Motor neuron (in vitro differentiated cells): Measurements from ENCODE around the gene DNAJB2. TPM values are rescaled to one million over a fixed set of nuclear protein-coding genes. Genes with fewer than 3 reads are reported as not detected.
"Not testable (repeated sequence)": the region's sequence is repeated elsewhere in the genome, so short reads cannot be mapped to it uniquely, and the experiment has no call there.

Source experiments
- ATAC-seq, 8 experiments: fragments of 200-7000 bp; cut with Tn5 transposase; replicated peaks in 6 of 8; 2 replicates each; pipeline ENCODE4 v1.8.0; 2021; ENCODE audit warnings: mild to moderate bottlenecking in 8 of 8, moderate library complexity in 8 of 8
- H3K27ac ChIP-seq, 2 donors: fragments of 250-450 bp; sonication (Bioruptor Pico); 2 replicates each; pipeline ENCODE4 v1.9.0; 2021; ENCODE audit warnings: antibody characterized with exemption in 2 of 2, mild to moderate bottlenecking in 2 of 2, moderate library complexity in 1 of 2
- H3K4me1 ChIP-seq, 2 donors: fragments of 250-450 bp; sonication (Bioruptor Pico); replicated peaks in 1 of 2; 2 replicates each; pipeline ENCODE4 v1.6.1; 2021; ENCODE audit warnings: antibody characterized with exemption in 2 of 2, mild to moderate bottlenecking in 2 of 2, moderate library complexity in 1 of 2
- H3K4me3 ChIP-seq, 5 donors: fragments of 250-450 bp; sonication (Bioruptor Pico); 2 replicates each; pipeline ENCODE4 v1.9.0; 2021; ENCODE audit warnings: antibody characterized with exemption in 5 of 5, mild to moderate bottlenecking in 5 of 5, moderate library complexity in 4 of 5
- WGBS, 10 experiments: fragments of 450-650 bp; shearing (Covaris generic); methylation state at CpG; one replicate each; pipeline ENCODE4 v1.0.0; 2022; 5-methylcytosine and 5-hydroxymethylcytosine counted together
- in situ Hi-C, 9 experiments: fragments of 400-800 bp; cut with MboI; loops; one replicate each; pipeline ENCODE4 v1.15.0; 2021; ENCODE audit warnings: low sequenced_read_pairs in 9 of 9, low pct_unique_long_range_greater_than_20kb in 2 of 9; ENCODE audit not compliant: unreplicated experiment in 9 of 9
- total RNA-seq, 8 experiments: library from RNA; unstranded; fragments of 300-600 nt; gene quantifications; 2 replicates each; pipeline versions ENCODE4 v1.2.3 to v1.2.4, GENCODE V29; 2022

Gene DNAJB2
- total RNA-seq, 8 experiments from 2014 or later, result 25.2 to 131 (median 55.0) TPM

- peak overlapping the region; percentile 67 to 85 for H3K27ac ChIP-seq
- no peak for ATAC-seq
- peaks cover 28 to 37% of the 10 kb centered on the region in 2 donors for H3K4me1 ChIP-seq
- H3K4me3 ChIP-seq, result no peak overlapping the region
- in situ Hi-C loops, result no loop called here
- 60 to 95% (median 81%) methylated on average over 2 to 14 of the region's 22 CpGs for WGBS, 10 experiments
Measured at GRCh38 chr2:219250049-219250781, 29.0 kb upstream of the DNAJB2 start.

- H3K4me3 ChIP-seq, result no peak overlapping the region
- H3K27ac ChIP-seq, result no peak overlapping the region
- no peak for ATAC-seq
- H3K4me1 ChIP-seq, result peaks cover 22 to 29% of the 10 kb centered on the region in 2 donors
- in situ Hi-C loops, result no loop called here
- WGBS, 10 experiments, result 50 to 90% (median 79%) methylated on average over 1 to 6 of the region's 6 CpGs; no CpG with 5 or more reads in 6 of the 10 experiments
Measured at GRCh38 chr2:219251656-219252055, 27.5 kb upstream of the DNAJB2 start.

GRCh38 chr2:219252084-219252483 lies 27.1 kb upstream of the DNAJB2 start:
- Histone ChIP-seq H3K4me1 (peaks cover 21 to 28% of the 10 kb centered on the region in 2 donors), H3K4me3 (peak overlapping the region in 1 of 5 donors; percentile 51), H3K27ac (no peak overlapping the region)
- WGBS, 10 experiments, result 30 to 38% methylated on average over 1 to 2 of the region's 5 CpGs; no CpG with 5 or more reads in 8 of the 10 experiments
- ATAC-seq, result no peak
- in situ Hi-C loops, result no loop called here

DNA sequence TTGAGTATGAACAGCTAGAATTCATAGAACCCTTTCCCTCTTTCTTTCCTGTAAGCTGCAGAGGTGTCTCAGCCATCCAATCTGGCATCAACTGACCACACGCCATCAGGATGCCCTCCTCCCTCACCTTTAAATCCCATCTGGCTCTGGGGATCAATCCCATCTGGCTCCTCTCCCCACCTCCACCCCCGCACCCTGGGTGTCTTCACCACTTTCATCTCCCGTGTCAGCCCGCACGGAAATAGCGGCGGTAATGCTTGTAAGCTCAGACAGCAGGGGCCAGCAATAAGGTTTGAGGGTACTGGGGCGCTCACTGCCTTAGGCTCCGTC lies 26.6 kb upstream of the DNAJB2 start:
- in situ Hi-C loops, result no loop called here
- Histone ChIP-seq H3K4me1 (peaks cover 21 to 28% of the 10 kb centered on the region in 2 donors), H3K4me3 (peak overlapping the region in 4 of 5 donors; percentile 10 to 51 (median 34)), H3K27ac (no peak overlapping the region)
- 3 to 80% (median 13%) methylated on average over 1 to 7 of the region's 9 CpGs; no CpG with 5 or more reads in 7 of the 10 experiments for WGBS, 10 experiments
- ATAC-seq, result no peak

DNA sequence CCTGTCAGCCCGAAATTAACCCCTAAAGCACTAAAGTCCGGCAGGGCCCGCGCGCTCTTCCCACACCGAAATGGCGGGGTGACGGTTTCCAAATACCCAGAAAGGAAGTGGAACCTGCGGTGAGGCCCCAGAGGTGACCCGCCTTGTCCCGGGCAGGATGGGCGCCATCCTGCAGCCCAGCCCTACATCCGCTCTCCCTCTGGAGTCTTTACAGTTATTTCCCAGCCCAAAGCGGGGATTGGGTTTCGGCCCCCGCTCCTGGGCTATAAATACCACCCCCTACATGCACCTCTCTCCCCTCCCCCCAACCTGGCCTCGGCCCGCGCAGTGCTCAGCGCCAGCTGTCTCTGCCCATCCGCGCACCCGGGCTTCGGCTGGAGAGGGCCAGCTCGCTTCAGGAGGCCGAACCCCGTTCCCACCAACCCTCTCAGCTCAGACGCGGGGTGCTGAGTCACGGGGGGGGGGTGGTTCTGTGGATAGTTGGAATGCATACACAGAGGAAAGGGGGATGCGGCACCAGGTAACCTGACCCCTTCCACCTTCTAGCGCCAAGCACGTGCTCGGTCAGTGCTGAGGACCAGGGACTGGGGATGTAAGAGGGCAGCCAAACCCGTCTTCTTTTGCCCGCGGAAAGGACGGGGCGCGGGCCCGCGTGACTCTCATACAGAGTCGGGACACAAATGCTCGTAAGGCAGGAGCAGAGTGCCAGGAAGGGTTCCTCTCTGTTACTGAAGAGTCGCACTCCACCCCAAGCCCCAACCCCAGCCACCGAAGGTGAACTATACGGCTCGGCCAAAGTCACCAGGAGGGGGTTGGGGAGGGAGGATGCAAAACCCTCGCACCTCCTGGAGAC lies 26.0 kb upstream of the DNAJB2 start, which contains the start of gene TUBA4B:
TUBA4B (plus strand) TSS at position 344 of the 853 bp plus-strand sequence; CDS start at position 509, 165 bp downstream.
- Histone ChIP-seq H3K4me1 (peaks cover 21 to 28% of the 10 kb centered on the region in 2 donors), H3K27ac (no peak within 1 kb of the TSS), H3K4me3 (peak within 1 kb of the TSS; percentile 23 to 51 (median 30))
- peak in 7 of 8 experiments; percentile 1 to 30 (median 13) for ATAC-seq
- in situ Hi-C loops, result no loop called here
- WGBS, 10 experiments, result 0 to 7% (median 3%) methylated on average over 1 to 7 of the region's 49 CpGs; no CpG with 5 or more reads in 6 of the 10 experiments

DNA sequence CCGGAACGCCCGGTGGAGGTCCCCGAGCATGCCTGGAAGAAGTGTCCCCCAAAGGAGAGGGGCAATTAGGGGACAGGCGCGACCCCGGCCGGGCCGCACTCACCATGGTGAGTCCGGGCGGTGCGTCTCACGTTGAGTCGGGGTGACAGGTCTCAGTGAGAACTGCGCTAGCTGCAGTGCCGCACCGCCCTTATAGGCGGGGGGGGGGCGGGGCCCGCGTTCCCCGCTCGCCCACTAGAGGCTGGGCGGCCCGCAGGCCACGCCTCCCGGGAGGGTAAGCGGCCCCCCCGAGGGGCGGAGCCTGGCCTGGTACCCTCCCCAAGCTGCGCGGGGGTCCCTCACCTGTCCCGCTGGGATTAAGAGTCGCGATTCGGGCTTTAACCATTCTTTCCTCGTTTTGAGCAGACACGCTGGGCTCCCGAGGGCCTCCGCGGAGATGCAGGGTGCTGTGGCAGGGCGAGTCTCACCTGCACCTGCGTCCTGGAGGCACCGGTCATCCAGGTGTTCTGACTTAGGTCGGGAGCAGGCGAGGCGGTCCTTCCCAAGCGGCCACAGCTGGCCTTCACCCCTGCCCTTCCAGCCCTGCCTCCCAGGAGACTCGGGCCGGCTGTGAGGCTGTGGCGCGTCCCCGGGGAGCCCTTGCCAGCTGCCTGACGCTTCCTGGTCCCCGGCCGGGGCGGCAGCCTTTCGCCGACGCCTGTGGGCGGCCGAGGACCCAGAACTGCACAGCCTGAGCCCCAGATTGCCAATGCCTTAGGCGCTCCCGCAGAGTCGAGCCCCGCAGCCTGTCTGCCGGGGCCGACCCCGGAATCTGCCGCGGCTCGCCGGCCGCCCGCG lies 25.2 kb upstream of the DNAJB2 start, which contains the start of gene TUBA4A:
TUBA4A (minus strand) TSS at position 166 of the 837 bp plus-strand sequence; CDS start at position 106, 60 bp downstream.
- Histone ChIP-seq H3K27ac (no peak within 1 kb of the TSS), H3K4me3 (peak within 1 kb of the TSS; percentile 23 to 51 (median 30)), H3K4me1 (peaks cover 17 to 25% of the 10 kb centered on the region in 2 donors)
- WGBS, 10 experiments, result 0% methylated on average over 3 to 6 of the region's 76 CpGs; no CpG with 5 or more reads in 7 of the 10 experiments
- peak; percentile 37 to 84 (median 64) for ATAC-seq
- in situ Hi-C loops, result no loop called here

- H3K27ac ChIP-seq, result no peak overlapping the region
- ATAC-seq, result no peak
- peaks cover 13 to 18% of the 10 kb centered on the region in 2 donors for H3K4me1 ChIP-seq
- peak overlapping the region; percentile 23 to 51 (median 30) for H3K4me3 ChIP-seq
- in situ Hi-C loops, result no loop called here
- WGBS, 10 experiments, result 23 to 71% (median 42%) methylated on average over 1 to 9 of the region's 12 CpGs
Measured at GRCh38 chr2:219254590-219255201, 24.5 kb upstream of the DNAJB2 start.

- H3K27ac ChIP-seq, H3K4me3 ChIP-seq, H3K4me1 ChIP-seq, in situ Hi-C loops, ATAC-seq: not testable (repeated sequence)
- WGBS, 10 experiments, result 50 to 100% (median 68%) methylated on average over 1 to 9 of the region's 10 CpGs; no CpG with 5 or more reads in 1 of the 10 experiments
Measured at GRCh38 chr2:219258942-219259341, 20.2 kb upstream of the DNAJB2 start.

- WGBS, 10 experiments, result 50 to 100% (median 74%) methylated on average over 1 to 5 of the region's 5 CpGs; no CpG with 5 or more reads in 1 of the 10 experiments
- Histone ChIP-seq H3K4me1 (no peaks in the 10 kb centered on the region), H3K27ac (no peak overlapping the region), H3K4me3 (no peak overlapping the region)
- in situ Hi-C loops, result no loop called here
- ATAC-seq, result peak in 1 of 8 experiments; percentile 31
Measured at GRCh38 chr2:219261024-219261855, 17.9 kb upstream of the DNAJB2 start.

DNA sequence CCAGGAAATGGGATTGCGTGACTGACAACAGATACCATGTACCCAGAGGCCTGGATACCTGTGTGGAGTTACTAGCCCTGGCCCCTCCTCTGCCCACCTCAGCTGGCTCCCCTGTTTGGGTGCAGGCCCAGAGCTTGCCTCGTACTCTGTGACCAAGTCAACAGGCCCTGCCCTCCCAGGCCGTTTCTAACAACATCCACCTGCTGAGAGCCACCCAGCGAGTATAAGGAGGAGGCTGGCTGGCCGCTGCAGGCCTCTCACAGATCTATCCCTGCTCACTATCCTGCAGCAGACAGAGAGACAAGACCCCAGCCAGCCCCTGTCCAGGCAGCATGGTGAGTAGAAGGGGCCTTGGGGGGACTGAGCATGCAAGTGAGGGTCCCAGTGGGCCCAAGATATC lies 12.9 kb upstream of the DNAJB2 start:
- Histone ChIP-seq H3K4me3 (no peak overlapping the region), H3K27ac (no peak overlapping the region), H3K4me1 (no peaks in the 10 kb centered on the region)
- in situ Hi-C loops, result no loop called here
- 8 to 83% (median 60%) methylated on average over 1 to 2 of the region's 5 CpGs; no CpG with 5 or more reads in 5 of the 10 experiments for WGBS, 10 experiments
- no peak for ATAC-seq

DNA sequence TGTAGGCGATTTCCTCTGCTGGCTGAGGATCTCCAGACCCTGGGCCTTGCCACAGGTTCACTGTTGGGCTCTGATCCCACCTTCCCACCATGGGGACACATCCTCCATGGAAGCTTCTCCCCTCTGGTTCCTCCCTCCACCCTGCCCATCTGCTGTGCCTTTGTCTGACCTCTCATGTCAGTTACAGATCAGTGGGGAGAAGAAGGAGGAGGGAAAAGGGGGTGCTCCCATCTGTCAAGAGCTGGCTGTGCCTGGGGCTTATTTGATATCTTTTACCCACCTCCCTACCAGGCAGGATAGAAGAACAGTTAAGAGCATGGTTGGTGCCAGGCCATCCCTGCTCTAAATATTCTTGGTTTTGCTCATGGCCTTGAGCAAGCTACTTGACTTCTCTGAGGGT lies 12.3 kb upstream of the DNAJB2 start:
- ATAC-seq, result no peak
- Histone ChIP-seq H3K4me3 (no peak overlapping the region), H3K27ac (no peak overlapping the region), H3K4me1 (no peaks in the 10 kb centered on the region)
- in situ Hi-C loops, result no loop called here
- WGBS, 10 experiments, result 17 to 43% methylated on average over 1 of the region's 1 CpG; no CpG with 5 or more reads in 8 of the 10 experiments
